HL-60 (cell line): ENCODE results near the gene FAM83D.

Experiments used
- DNase-seq, 2 experiments: peaks; one replicate each; pipeline ENCODE4 v3.0.0-alpha.2; 2010 to 2020; ENCODE audit warnings: low read depth in 1 of 2, low spot score in 1 of 2
- H3K27ac ChIP-seq: fragments of 250-450 bp; sonication (Bioruptor Pico); replicated peaks from 2 replicates; pipeline ENCODE4 v1.5.1; 2020; ENCODE audit warnings: mild to moderate bottlenecking, moderate library complexity
- H3K27me3 ChIP-seq: fragments of 250-450 bp; sonication (Bioruptor Pico); 2 replicates; pipeline ENCODE4 v1.5.1; 2021; ENCODE audit warnings: mild to moderate bottlenecking, moderate library complexity; ENCODE audit not compliant: insufficient read depth, poor library complexity, severe bottlenecking
- H3K4me3 ChIP-seq: replicated peaks from 2 replicates; pipeline ENCODE4 v1.5.1; 2011; ENCODE audit warnings: mild to moderate bottlenecking, control low read depth, low read length; ENCODE audit not compliant: insufficient read depth
- CTCF ChIP-seq: IDR thresholded peaks from one replicate; pipeline ENCODE4 v1.5.1; 2011; ENCODE audit warnings: low read length, control low read depth, inconsistent platforms; ENCODE audit not compliant: insufficient read depth
- GABPA ChIP-seq: IDR thresholded peaks from 2 replicates; pipeline ENCODE4 v1.6.1; 2012; ENCODE audit warnings: low read depth
- POLR2AphosphoS5 ChIP-seq: IDR thresholded peaks from 2 replicates; pipeline ENCODE4 v1.6.1; 2012; ENCODE audit warnings: low read depth
- SPI1 ChIP-seq: IDR thresholded peaks from 2 replicates; pipeline ENCODE4 v1.6.1; 2012; ENCODE audit warnings: low read depth, mild to moderate bottlenecking, borderline replicate concordance
- TF ChIP-seq, protein P1 (sequence below): IDR thresholded peaks from 2 replicates; pipeline ENCODE4 v1.6.1; 2012; ENCODE audit warnings: low read depth; ENCODE audit not compliant: insufficient replicate concordance

Gene FAM83D

DNA sequence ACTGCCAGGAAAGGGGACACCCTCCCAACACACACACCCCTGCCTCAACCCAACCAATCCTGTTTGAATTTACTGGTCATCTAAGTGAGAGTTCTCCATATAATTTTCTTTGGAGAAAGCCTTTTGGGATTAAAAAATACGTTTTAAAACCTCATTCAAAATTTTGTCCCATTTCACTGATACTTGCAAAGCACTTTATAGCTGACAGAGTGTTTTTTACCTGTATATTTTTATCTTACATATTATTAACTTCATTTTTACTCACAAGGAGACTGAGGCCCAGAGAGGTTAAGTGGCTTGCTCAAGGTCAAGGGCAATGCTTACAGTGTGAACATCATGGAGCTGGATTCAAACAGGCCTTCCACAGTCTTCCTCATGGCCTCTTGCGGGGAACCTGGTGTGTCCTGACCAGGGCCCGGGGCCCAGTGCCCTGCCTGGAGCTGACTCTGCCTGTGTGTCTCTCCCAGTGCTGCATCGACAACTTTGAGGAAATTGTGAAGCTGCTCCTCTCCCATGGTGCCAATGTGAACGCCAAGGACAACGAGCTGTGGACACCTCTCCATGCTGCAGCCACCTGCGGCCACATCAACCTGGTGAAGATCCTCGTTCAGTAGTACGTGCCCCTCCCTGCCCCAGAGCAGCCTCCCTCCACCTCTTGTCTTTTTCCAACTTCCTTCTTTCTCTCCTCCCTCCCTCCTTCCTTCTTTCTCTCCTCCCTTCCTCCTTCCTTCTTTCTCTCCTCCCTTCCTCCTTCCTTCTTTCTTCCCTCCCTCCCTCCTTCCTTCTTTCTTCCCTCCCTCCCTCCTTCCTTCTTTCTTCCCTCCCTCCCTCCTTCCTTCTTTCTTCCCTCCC is 30.9 kb upstream of the FAM83D start:
- Histone ChIP-seq H3K4me3 (no peak overlapping the region), H3K27ac (no peak overlapping the region), H3K27me3 (peaks cover 8% of the 10 kb centered on the region)
- no peak for DNase-seq
- TF ChIP-seq POLR2AphosphoS5 (no peak), CTCF (no peak), GABPA (no peak), SPI1 (no peak)
- TF ChIP-seq, protein P1, sequence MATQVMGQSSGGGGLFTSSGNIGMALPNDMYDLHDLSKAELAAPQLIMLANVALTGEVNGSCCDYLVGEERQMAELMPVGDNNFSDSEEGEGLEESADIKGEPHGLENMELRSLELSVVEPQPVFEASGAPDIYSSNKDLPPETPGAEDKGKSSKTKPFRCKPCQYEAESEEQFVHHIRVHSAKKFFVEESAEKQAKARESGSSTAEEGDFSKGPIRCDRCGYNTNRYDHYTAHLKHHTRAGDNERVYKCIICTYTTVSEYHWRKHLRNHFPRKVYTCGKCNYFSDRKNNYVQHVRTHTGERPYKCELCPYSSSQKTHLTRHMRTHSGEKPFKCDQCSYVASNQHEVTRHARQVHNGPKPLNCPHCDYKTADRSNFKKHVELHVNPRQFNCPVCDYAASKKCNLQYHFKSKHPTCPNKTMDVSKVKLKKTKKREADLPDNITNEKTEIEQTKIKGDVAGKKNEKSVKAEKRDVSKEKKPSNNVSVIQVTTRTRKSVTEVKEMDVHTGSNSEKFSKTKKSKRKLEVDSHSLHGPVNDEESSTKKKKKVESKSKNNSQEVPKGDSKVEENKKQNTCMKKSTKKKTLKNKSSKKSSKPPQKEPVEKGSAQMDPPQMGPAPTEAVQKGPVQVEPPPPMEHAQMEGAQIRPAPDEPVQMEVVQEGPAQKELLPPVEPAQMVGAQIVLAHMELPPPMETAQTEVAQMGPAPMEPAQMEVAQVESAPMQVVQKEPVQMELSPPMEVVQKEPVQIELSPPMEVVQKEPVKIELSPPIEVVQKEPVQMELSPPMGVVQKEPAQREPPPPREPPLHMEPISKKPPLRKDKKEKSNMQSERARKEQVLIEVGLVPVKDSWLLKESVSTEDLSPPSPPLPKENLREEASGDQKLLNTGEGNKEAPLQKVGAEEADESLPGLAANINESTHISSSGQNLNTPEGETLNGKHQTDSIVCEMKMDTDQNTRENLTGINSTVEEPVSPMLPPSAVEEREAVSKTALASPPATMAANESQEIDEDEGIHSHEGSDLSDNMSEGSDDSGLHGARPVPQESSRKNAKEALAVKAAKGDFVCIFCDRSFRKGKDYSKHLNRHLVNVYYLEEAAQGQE: no peak

DNA sequence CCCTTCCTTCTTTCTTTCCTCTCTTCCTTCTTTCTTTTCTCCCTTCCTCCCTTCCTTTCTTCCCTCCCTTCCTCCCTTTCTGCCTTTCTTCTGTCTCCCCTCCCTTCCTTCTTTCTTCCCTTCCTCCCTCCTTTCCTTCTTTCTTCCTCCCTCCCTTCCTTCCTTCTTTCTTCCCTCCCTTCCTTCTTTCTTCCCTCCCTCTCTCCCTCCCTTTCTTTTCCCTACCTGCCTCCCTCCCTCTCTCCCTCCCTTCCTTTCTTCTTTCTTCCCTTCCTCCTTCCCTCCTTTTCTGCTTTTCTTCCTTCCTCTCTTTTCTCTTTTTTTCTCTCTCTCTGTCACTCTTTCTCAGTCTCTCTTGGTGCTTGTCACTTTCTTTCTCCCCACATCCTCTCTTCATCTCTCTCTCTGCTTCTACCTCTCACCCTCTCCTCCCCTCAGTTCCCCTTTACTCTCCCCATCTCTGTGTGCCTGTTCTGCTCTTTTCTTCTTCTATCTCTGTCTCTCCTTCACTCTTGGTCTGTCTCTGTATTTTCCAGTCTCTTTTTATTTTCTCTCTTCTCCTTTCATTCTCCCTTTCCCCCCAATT is 30.1 kb upstream of the FAM83D start:
- Histone ChIP-seq H3K27ac (no peak overlapping the region), H3K27me3 (peaks cover 8% of the 10 kb centered on the region), H3K4me3 (no peak overlapping the region)
- DNase-seq: no peak
- TF ChIP-seq, protein P1: no peak
- no peak for TF ChIP-seq POLR2AphosphoS5
- no peak for TF ChIP-seq SPI1
- no peak for TF ChIP-seq GABPA
- no peak for TF ChIP-seq CTCF

GRCh38 chr20:38897267-38897666 is 28.9 kb upstream of the FAM83D start:
- no peak overlapping the region for H3K4me3 ChIP-seq
- DNase-seq: no peak
- peaks cover 5% of the 10 kb centered on the region for H3K27me3 ChIP-seq
- no peak for TF ChIP-seq CTCF
- no peak for TF ChIP-seq GABPA
- no peak for TF ChIP-seq SPI1
- TF ChIP-seq, protein P1: no peak
- TF ChIP-seq POLR2AphosphoS5: no peak
- no peak overlapping the region for H3K27ac ChIP-seq
